Activated T-cell treated with anti-CD3 and anti-CD28 coated beads, Interleukin-2, amount 50 U/mL, for 24 hours (primary cell): Measurements from ENCODE around the gene SFTPD.

Experiments
- DNase-seq: peaks from one replicate; pipeline ENCODE4 v3.0.0-alpha.2; 2020
- H3K27ac Mint-ChIP-seq: 2 replicates; pipeline ENCODE4 v1.8.0; 2020; ENCODE audit warnings: mild to moderate bottlenecking, mixed read lengths
- H3K27me3 Mint-ChIP-seq: 2 replicates; pipeline ENCODE4 v1.8.0; 2020; ENCODE audit warnings: mixed read lengths
- H3K36me3 Mint-ChIP-seq: 2 replicates; pipeline ENCODE4 v1.8.0; 2020; ENCODE audit warnings: low read depth, mixed read lengths
- H3K4me1 Mint-ChIP-seq: 2 replicates; pipeline ENCODE4 v1.8.0; 2020; ENCODE audit warnings: low read depth, mixed read lengths
- H3K4me3 Mint-ChIP-seq: 2 replicates; pipeline ENCODE4 v1.8.0; 2020; ENCODE audit warnings: mild to moderate bottlenecking, moderate library complexity, mixed read lengths
- H3K9me3 Mint-ChIP-seq: 2 replicates; pipeline ENCODE4 v1.8.0; 2020; ENCODE audit warnings: mixed read lengths

SFTPD gene

GRCh38 chr10:79938728-79939406 is 10.0 kb downstream of the SFTPD start:
- H3K4me1 Mint-ChIP-seq = peaks cover 11% of the 10 kb centered on the region
- no peak overlapping the region for H3K27ac Mint-ChIP-seq
- no peaks in the 10 kb centered on the region for H3K36me3 Mint-ChIP-seq
- no peak for DNase-seq
- H3K27me3 Mint-ChIP-seq = peaks cover 14% of the 10 kb centered on the region
- no peak overlapping the region for H3K4me3 Mint-ChIP-seq
- no peaks in the 10 kb centered on the region for H3K9me3 Mint-ChIP-seq

DNA sequence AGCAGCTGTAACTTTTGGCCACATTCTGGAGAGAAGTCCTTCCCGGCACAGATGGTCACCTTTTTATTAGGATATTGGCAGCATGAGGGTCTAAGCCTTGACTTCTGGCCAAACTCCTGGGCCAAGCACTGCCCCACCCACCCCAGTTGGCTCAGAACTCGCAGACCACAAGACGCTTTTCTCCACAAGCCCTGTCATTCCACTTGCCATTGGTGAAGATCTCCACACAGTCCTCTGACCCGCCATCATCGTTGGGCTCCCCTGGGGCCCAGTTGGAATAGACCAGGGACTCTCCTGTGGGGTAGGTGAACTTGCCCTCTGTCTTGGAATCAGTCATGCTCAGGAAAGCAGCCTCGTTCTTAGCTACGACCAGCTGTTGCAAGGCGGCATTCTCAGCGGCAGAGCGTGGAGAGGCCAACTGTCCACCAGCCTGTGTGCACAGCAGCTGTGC is 11.2 kb downstream of the SFTPD start:
- no peaks in the 10 kb centered on the region for H3K36me3 Mint-ChIP-seq
- H3K9me3 Mint-ChIP-seq = no peaks in the 10 kb centered on the region
- H3K27me3 Mint-ChIP-seq = peaks cover 14% of the 10 kb centered on the region
- no peak overlapping the region for H3K27ac Mint-ChIP-seq
- peaks cover 11% of the 10 kb centered on the region for H3K4me1 Mint-ChIP-seq
- no peak overlapping the region for H3K4me3 Mint-ChIP-seq
- no peak for DNase-seq

GRCh38 chr10:79936625-79937615 is 12.0 kb downstream of the SFTPD start:
- no peak for DNase-seq
- no peaks in the 10 kb centered on the region for H3K36me3 Mint-ChIP-seq
- H3K27me3 Mint-ChIP-seq = peaks cover 19% of the 10 kb centered on the region
- H3K9me3 Mint-ChIP-seq = no peaks in the 10 kb centered on the region
- H3K4me3 Mint-ChIP-seq = no peak overlapping the region
- H3K27ac Mint-ChIP-seq = no peak overlapping the region
- peaks cover 11% of the 10 kb centered on the region for H3K4me1 Mint-ChIP-seq

GRCh38 chr10:79933961-79934360 is 14.9 kb downstream of the SFTPD start:
- H3K4me3 Mint-ChIP-seq = no peak overlapping the region
- DNase-seq = no peak
- peaks cover 10% of the 10 kb centered on the region for H3K4me1 Mint-ChIP-seq
- no peak overlapping the region for H3K27ac Mint-ChIP-seq
- H3K36me3 Mint-ChIP-seq = no peaks in the 10 kb centered on the region
- H3K9me3 Mint-ChIP-seq = no peaks in the 10 kb centered on the region
- peaks cover 38% of the 10 kb centered on the region for H3K27me3 Mint-ChIP-seq

DNA sequence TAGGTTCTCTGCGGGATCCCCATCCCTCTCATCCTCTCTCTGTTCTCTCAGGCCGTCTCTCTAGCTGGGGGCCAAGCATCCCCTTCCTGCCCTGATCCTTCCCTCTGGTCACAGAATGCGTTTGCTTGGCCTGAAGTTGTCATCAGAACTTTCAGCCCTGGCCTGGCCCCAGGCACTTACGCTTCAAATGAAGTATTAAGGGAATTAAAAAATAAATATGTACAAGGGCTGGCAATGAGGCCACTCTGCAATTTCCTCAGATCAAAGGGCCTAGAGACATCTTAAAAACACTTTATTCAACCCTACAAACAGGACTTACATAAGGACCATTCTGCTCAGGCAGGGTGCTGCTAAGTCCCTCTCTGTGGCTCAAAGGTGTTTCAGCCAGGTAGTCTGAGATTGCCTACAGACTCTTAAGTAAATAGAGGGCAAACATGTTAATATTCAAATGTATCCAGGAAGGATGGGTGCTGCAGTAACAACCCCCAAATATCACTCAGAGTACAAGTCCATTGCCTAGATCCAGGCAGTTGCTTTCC is 16.0 kb downstream of the SFTPD start:
- no peak for DNase-seq
- Mint-ChIP-seq H3K4me3 (no peak overlapping the region), H3K9me3 (no peaks in the 10 kb centered on the region), H3K27ac (no peak overlapping the region), H3K4me1 (peaks cover 3% of the 10 kb centered on the region), H3K36me3 (no peaks in the 10 kb centered on the region), H3K27me3 (peaks cover 38% of the 10 kb centered on the region)

- Mint-ChIP-seq H3K4me1 (peaks cover 3% of the 10 kb centered on the region), H3K4me3 (no peak overlapping the region), H3K9me3 (no peaks in the 10 kb centered on the region), H3K27ac (no peak overlapping the region), H3K36me3 (no peaks in the 10 kb centered on the region), H3K27me3 (peaks cover 38% of the 10 kb centered on the region)
- DNase-seq = no peak
Observed at GRCh38 chr10:79932307-79932706, 16.6 kb downstream of the SFTPD start.

GRCh38 chr10:79930751-79931150 is 18.2 kb downstream of the SFTPD start:
- Mint-ChIP-seq H3K27me3 (peaks cover 30% of the 10 kb centered on the region), H3K4me3 (no peak overlapping the region), H3K36me3 (no peaks in the 10 kb centered on the region), H3K4me1 (peaks cover 3% of the 10 kb centered on the region), H3K9me3 (no peaks in the 10 kb centered on the region), H3K27ac (no peak overlapping the region)
- DNase-seq = no peak

GRCh38 chr10:79930267-79930666 is 18.6 kb downstream of the SFTPD start:
- no peaks in the 10 kb centered on the region for H3K36me3 Mint-ChIP-seq
- no peak overlapping the region for H3K4me3 Mint-ChIP-seq
- peaks cover 3% of the 10 kb centered on the region for H3K4me1 Mint-ChIP-seq
- peaks cover 28% of the 10 kb centered on the region for H3K27me3 Mint-ChIP-seq
- no peak overlapping the region for H3K27ac Mint-ChIP-seq
- H3K9me3 Mint-ChIP-seq = no peaks in the 10 kb centered on the region
- DNase-seq = no peak

GRCh38 chr10:79929409-79929904 is 19.4 kb downstream of the SFTPD start:
- Mint-ChIP-seq H3K27me3 (peaks cover 28% of the 10 kb centered on the region), H3K4me3 (no peak overlapping the region), H3K27ac (no peak overlapping the region), H3K4me1 (peaks cover 3% of the 10 kb centered on the region), H3K9me3 (no peaks in the 10 kb centered on the region), H3K36me3 (no peaks in the 10 kb centered on the region)
- DNase-seq = peak; percentile 84

DNA sequence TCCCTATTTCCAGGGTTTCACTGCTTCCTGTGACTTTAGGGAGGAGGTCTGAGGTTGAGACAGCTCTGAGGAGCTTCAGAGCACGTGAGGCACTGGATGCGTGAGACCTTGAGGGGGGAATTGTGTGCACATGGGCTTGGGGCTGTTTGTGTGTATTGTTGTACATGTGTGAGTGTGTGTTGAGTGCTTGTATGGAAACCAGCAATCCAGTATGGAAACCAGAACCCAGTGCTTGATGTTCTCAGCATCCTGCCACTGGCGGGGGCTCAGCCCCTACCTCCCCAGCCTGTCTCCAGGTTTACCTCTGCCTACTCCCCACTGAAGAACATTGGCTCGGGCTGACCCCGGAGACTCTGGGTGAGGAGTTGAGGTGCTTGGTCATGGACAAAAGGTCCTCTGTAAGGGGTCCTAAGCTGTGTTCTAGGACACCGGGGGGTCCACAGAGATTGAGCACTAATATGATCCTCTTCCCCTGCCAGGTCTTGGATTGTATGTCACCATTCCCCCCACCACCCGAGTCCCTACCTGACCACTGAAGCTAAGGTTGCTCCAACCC is 20.8 kb downstream of the SFTPD start:
- H3K36me3 Mint-ChIP-seq = no peaks in the 10 kb centered on the region
- DNase-seq = no peak
- no peak overlapping the region for H3K27ac Mint-ChIP-seq
- peaks cover 3% of the 10 kb centered on the region for H3K4me1 Mint-ChIP-seq
- H3K27me3 Mint-ChIP-seq = peaks cover 28% of the 10 kb centered on the region
- no peak overlapping the region for H3K4me3 Mint-ChIP-seq
- H3K9me3 Mint-ChIP-seq = no peaks in the 10 kb centered on the region

GRCh38 chr10:79927111-79927828 is 21.6 kb downstream of the SFTPD start:
- DNase-seq = no peak
- Mint-ChIP-seq H3K4me1 (peaks cover 3% of the 10 kb centered on the region), H3K4me3 (no peak overlapping the region), H3K27ac (no peak overlapping the region), H3K27me3 (peaks cover 20% of the 10 kb centered on the region), H3K36me3 (no peaks in the 10 kb centered on the region), H3K9me3 (no peaks in the 10 kb centered on the region)

- no peaks in the 10 kb centered on the region for H3K36me3 Mint-ChIP-seq
- peaks cover 12% of the 10 kb centered on the region for H3K4me1 Mint-ChIP-seq
- peaks cover 17% of the 10 kb centered on the region for H3K27me3 Mint-ChIP-seq
- H3K9me3 Mint-ChIP-seq = no peaks in the 10 kb centered on the region
- H3K4me3 Mint-ChIP-seq = no peak overlapping the region
- H3K27ac Mint-ChIP-seq = no peak overlapping the region
- no peak for DNase-seq
Observed at GRCh38 chr10:79926037-79926436, 22.9 kb downstream of the SFTPD start.

DNA sequence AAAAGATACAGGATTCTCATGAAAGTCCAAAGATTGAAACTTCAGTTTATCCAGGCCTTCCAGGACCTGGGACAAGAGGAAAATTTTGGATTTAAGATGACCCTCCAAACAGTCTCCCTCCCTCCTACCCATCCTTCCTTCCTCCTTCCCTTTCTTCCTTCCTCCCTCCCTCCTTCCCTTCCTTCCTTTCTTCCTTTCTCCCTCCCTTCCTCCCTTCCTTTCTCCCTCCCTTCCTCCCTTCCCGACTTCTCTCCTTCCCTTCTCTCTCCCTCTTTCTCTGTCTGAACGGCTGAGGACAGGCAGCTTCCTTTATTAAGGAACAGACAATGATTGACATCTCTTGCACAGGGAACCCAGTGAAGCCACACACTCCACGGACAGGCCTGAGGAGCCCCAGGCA is 23.3 kb downstream of the SFTPD start:
- no peaks in the 10 kb centered on the region for H3K9me3 Mint-ChIP-seq

GRCh38 chr10:79923669-79924068 is 25.2 kb downstream of the SFTPD start:
- no peaks in the 10 kb centered on the region for H3K27me3 Mint-ChIP-seq
- H3K27ac Mint-ChIP-seq = no peak overlapping the region
- no peak overlapping the region for H3K4me3 Mint-ChIP-seq
- no peaks in the 10 kb centered on the region for H3K36me3 Mint-ChIP-seq
- no peaks in the 10 kb centered on the region for H3K9me3 Mint-ChIP-seq
- DNase-seq = no peak
- peaks cover 19% of the 10 kb centered on the region for H3K4me1 Mint-ChIP-seq

More for the DNA sequence above, 23.3 kb downstream of the SFTPD start:
- Mint-ChIP-seq H3K36me3 (no peaks in the 10 kb centered on the region), H3K27me3 (peaks cover 13% of the 10 kb centered on the region), H3K27ac (no peak overlapping the region), H3K4me1 (peaks cover 12% of the 10 kb centered on the region), H3K4me3 (no peak overlapping the region)
- no peak for DNase-seq
